ENCODE results near the gene RNU6-9.
A peak's percentile ranks its signal among the peaks of the same experiment; 100 is the strongest.

The RNU6-9 gene

GRCh38 chr19:938233-938923, 45.1 kb downstream of the RNU6-9 start:
- no peaks in the 10 kb centered on the region for H3K9me3 Mint-ChIP-seq (ENCODE audit: low read depth)
- peaks cover 28% of the 10 kb centered on the region for H3K4me1 Mint-ChIP-seq (ENCODE audit: low read depth)
- no peak overlapping the region for H3K4me3 Mint-ChIP-seq
- no peaks in the 10 kb centered on the region for H3K27me3 Mint-ChIP-seq
- no peaks in the 10 kb centered on the region for H3K36me3 Mint-ChIP-seq
- no peak overlapping the region for H3K27ac Mint-ChIP-seq

GRCh38 chr19:939439-939838, 46.2 kb downstream of the RNU6-9 start:
- Mint-ChIP-seq H3K9me3 (ENCODE audit: low read depth) (no peaks in the 10 kb centered on the region), H3K4me1 (ENCODE audit: low read depth) (peaks cover 28% of the 10 kb centered on the region), H3K36me3 (no peaks in the 10 kb centered on the region), H3K4me3 (no peak overlapping the region), H3K27ac (no peak overlapping the region), H3K27me3 (no peaks in the 10 kb centered on the region)

DNA sequence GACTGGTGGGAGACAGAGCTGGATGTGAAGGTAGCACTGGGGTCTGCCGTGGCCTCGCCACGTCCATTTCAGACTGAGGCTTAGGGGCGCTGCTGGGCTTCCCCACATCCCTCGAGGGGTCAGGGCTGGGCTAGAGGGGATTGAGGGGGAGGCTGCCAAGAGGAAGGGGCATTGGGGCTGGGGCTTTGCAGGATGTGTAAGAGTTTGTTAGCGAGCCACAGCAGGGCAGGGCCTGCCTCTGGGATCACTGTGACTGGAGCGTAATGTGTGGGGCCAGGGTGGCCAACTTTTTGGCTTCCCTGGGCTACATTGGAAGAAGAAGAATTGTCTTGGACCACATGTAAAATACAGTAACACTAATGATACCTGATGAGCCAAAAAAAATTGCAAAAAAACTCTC, 46.6 kb downstream of the RNU6-9 start:
- Mint-ChIP-seq H3K9me3 (ENCODE audit: low read depth) (no peaks in the 10 kb centered on the region), H3K4me1 (ENCODE audit: low read depth) (peaks cover 28% of the 10 kb centered on the region), H3K4me3 (peak overlapping the region; percentile 83), H3K27ac (peak overlapping the region; percentile 59), H3K36me3 (no peaks in the 10 kb centered on the region), H3K27me3 (no peaks in the 10 kb centered on the region)

DNA sequence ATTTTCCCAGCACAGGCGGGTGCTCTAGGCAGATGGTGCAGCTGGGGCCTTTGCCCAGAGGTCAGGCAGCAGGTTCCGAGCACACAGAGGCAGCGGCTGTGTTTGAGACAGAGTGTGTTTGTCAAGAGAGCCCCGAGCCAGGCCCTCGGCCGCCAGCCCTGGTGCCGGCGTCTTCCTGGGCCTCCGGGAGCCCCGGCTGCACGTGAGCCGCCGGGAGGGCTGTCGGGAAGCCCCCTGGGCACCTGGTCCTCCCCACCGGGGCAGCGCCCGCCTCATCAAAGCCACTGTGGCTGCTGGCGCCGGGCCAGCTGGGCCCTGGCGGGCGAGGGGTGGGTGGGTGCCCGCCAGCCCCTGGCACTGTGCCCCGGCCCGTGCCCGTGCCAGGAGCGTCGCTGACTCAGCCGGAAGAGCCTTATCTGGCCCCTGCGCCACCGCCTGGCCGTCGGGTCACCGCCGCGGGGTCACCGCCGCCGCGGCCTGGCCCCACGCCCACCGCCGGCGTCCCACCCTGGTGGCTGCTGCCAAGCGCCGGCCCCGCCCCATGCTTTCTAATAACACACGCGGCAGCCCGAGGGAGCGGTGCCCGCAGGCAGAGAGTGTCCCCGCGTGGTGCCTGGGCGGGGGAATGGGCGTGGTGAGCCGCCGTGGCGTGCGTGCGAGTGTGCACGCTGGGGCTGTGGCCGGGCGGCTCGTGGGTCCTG, 47.5 kb downstream of the RNU6-9 start:
- H3K9me3 Mint-ChIP-seq (ENCODE audit: low read depth) = no peaks in the 10 kb centered on the region
- peaks cover 28% of the 10 kb centered on the region for H3K4me1 Mint-ChIP-seq (ENCODE audit: low read depth)
- no peaks in the 10 kb centered on the region for H3K27me3 Mint-ChIP-seq
- H3K36me3 Mint-ChIP-seq = no peaks in the 10 kb centered on the region
- peak overlapping the region; percentile 83 for H3K4me3 Mint-ChIP-seq
- H3K27ac Mint-ChIP-seq = peak overlapping the region; percentile 59

GRCh38 chr19:941292-942132, 48.2 kb downstream of the RNU6-9 start:
- no peaks in the 10 kb centered on the region for H3K27me3 Mint-ChIP-seq
- H3K4me3 Mint-ChIP-seq = peak overlapping the region; percentile 72
- H3K36me3 Mint-ChIP-seq = no peaks in the 10 kb centered on the region
- no peak overlapping the region for H3K27ac Mint-ChIP-seq
- no peaks in the 10 kb centered on the region for H3K9me3 Mint-ChIP-seq (ENCODE audit: low read depth)
- H3K4me1 Mint-ChIP-seq (ENCODE audit: low read depth) = peaks cover 26% of the 10 kb centered on the region

- no peaks in the 10 kb centered on the region for H3K36me3 Mint-ChIP-seq
- no peak overlapping the region for H3K4me3 Mint-ChIP-seq
- H3K27me3 Mint-ChIP-seq = no peaks in the 10 kb centered on the region
- H3K4me1 Mint-ChIP-seq (ENCODE audit: low read depth) = peaks cover 25% of the 10 kb centered on the region
- H3K9me3 Mint-ChIP-seq (ENCODE audit: low read depth) = no peaks in the 10 kb centered on the region
- H3K27ac Mint-ChIP-seq = no peak overlapping the region
Observed at GRCh38 chr19:942133-942645, 48.9 kb downstream of the RNU6-9 start.
